MV-4-11 (cell line): ENCODE measurements around the gene CFAP58.

Experiments
- DNase-seq: peaks from one replicate; lab custom pipeline; 2025; lab: John Stamatoyannopoulos, UW

Gene CFAP58, protein sequence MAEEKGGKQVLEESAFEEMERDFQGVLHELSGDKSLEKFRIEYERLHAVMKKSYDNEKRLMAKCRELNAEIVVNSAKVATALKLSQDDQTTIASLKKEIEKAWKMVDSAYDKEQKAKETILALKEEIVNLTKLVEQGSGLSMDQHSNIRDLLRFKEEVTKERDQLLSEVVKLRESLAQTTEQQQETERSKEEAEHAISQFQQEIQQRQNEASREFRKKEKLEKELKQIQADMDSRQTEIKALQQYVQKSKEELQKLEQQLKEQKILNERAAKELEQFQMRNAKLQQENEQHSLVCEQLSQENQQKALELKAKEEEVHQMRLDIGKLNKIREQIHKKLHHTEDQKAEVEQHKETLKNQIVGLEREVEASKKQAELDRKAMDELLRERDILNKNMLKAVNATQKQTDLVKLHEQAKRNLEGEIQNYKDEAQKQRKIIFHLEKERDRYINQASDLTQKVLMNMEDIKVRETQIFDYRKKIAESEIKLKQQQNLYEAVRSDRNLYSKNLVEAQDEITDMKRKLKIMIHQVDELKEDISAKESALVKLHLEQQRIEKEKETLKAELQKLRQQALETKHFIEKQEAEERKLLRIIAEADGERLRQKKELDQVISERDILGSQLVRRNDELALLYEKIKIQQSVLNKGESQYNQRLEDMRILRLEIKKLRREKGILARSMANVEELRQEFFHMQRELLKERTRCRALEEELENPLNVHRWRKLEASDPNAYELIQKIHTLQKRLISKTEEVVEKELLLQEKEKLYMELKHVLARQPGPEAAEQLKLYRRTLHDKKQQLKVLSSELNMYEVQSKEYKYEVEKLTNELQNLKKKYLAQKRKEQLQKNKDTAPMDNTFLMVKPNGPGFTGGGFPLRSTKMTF

DNA sequence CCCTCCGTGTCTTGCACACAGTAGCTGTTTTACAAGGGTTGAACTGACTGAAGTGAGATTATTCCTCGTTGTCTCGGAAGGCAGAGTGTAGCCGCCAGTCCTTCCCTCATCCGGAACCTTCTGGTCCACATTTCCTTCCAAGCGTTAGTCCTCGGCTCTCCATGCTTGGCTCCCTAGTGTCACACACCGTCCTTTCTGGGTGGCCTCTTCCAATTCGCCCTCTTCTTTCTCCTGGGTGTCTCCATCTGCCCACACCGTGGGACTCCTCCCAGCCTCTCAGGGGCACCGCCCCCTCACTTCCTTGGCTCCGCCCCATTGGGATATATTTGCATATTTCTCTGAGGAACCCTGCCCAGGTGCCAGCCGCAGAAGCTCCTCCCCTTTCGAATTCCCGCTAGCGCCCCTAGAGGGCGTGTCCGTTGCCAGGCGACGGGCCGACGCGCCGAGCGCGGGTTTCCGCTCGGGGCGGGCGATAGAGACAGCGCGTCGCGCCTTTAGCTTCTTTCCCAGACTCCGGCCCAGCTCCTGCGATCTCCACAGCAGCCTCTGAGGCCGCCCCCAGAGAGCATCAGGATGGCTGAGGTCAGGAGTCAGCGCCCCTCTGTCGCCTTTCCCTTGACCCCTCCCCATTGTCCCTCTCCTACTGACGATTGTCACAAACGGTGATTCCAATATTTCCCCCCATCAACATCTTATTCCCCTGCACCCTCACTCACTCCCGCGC lies at the start of gene CFAP58:
Gene CFAP58 (plus strand): TSS at position 509 of the 724 bp plus-strand sequence. CDS start 65 bp downstream, at position 574.
- DNase-seq = peak; percentile 78

GRCh38 chr10:104304356-104304745 lies 49.3 kb upstream of the CFAP58 start:
- no peak for DNase-seq

GRCh38 chr10:104304927-104305326 lies 48.7 kb upstream of the CFAP58 start:
- no peak for DNase-seq

- no peak for DNase-seq
These were observed 46.7 kb upstream of the CFAP58 start for GRCh38 chr10:104306897-104307296.

DNA sequence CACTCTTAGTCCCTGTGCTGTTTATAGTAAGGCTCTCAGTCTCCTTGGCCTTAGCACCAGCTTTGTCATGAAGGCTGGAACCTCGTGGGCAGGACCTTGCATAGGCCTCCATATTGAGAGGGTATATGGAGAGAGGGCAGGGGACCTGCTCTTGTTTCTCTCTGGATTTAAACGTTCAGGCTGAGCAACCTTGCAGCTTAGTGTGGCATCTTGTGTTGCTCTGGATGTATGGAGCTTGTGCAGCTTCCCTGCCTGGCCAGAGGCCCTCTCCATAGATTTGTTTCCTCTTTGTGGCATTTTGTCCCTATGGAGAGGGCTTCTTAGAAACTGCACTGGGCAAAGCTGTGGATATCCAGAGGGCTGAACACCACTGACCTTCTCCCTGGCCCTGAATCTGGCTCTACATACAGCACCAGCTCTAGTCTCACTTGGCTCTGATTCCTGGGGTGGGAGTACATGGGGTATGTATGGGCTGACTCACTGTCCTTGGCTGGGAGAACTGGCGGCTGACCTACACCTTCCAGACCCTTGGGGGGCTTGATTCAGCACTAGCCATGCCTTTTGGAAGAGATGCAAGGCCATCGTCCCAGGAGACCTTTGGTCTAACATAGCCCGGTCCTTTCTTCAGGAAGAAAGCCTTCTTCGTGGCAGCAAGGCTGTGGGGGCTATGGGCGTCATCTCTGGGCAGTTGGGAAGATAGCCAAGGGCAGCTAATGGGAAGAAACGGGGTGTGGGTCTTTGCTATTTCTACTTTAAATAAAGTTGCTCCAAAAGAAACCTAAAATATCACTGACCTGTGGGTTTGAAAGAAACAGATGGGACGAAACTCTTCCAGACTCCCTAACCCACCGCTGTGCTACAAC lies 45.8 kb upstream of the CFAP58 start:
- no peak for DNase-seq

DNA sequence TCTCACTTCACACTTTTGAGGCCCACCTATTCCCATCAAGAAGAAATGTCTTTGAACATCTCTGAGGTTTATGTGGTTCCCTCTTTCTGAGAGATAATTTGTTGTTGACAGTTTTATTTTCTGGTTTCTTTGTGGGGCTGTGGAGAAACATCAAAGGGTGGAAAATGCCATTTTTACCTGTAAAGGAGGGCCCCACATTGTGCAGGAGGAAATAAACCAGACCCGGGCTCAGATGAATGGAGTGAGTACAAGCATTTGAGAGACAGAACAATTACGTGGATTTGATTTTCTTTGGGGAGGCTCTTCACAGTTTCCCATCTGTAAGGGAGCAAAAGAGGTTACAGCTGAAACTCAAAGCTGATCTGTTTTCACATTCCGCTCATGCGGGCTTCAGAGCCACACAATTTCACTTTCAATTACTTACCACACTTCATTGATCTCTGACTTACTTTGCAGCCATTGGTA lies 45.2 kb upstream of the CFAP58 start:
- no peak for DNase-seq

DNA sequence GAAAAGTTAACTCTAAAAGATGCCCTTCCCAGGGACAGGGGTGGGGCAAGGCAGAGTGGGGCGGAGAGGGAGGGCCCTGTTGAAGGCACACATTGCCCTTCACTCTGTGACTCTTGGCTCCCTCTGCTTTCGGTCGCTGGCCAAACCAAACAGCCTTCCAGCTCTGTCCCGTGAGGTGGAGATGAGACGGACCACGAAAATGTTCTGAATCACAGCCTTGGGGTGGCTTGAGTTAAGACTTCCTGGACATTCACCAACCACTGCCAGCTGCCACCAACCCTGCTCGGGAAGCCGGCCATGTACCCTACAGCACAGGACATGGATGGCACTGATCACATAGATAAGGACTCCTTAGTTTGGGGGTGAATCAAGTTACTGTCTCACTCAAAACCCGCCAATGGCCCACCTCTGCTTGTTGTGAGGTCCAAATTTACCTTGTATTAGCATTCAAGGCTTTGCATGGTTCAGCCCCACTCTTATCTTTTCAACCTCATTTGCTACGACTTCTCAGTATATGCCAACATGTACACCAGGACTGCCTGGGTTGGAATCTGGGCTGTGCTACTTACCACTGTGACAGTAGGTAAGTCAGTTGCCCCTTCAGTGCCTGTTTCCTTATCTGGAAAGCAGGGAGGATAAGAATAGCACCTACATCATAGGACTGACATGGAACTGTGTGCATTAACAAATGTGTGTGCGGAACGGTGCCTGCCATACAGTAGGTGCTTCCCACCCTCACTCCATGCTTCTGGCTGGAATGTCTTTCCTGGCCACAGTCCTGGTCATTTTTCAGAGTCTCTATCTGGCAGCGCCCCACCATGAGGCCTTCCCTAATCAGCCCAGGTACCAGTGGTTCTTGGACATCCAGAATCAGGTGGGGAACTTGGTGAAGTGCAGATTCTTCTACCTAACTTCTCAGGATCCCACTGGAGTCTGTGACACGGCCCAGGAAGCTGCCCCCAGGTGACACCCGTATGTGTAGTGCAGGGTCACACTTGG lies 43.4 kb upstream of the CFAP58 start:
- DNase-seq = no peak

DNA sequence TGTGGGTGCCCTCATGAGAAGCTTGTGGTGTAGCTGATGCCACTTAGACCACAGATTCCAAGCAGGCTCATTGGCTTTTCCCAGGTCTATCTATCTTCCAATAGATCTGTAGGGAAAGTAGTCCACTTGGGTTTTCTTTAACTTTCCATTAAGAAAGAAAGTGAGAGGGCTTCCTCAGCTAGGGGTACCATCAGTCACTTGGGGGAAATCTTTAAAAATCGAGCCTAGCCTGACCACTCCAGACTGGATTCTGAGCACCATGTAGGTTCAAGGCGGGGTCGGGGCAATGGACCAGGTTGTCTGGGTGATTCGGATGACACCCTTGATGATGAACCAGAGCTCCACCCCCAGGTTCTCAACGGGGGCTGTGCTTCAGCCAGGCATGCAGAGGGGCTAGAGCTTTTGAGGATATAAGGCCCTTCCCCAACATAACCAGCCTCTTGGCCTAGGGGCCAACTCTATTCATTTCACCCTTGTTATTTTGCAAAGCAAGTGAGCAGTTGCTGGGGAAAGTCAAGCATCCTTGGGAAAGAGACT lies 42.4 kb upstream of the CFAP58 start:
- no peak for DNase-seq

DNA sequence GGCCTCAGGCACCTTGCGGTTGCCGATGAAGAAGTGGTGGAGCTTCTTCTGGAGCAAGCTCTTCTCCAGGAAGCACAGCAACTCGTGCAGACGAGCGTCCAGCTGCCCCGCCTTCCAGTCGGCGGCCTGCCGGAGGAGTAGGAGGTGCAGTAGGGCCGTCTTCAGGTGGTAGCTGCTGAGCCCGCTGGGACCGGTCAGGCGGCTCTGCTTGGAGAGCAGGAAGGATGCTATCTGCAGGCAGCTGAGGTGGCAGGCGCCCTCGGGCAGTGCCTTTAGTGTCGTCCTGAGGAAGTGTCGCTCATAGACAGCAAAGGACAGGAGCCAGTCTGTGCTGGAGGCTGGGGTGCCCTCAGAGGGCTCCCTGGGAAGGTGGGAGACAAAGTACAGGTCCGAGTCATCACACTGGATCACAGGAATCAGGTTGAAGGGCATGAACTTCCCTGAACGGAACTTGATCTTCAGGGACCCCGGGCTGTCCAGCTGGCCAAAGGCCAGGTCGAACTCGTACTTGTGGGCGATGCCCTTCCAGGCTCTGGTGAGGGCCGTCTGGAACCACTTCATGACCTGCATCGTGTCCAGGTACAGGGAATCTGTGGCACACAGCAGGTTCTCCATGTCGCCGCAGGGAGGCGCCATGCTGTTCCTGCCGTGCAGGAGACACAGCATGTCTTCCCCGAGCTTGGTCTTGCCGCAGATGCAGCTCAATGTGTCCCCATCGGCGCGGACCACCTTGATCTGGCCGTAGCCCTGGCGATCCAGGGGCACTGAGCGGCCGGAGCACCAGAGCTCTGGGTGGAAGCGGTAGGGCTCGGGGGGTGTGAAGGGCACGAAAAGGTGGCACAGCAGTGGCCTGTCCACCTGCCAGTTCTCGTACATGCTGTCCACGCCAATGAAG lies 38.8 kb upstream of the CFAP58 start:
- DNase-seq = no peak

GRCh38 chr10:104315486-104315921 lies 38.1 kb upstream of the CFAP58 start:
- DNase-seq = no peak

DNA sequence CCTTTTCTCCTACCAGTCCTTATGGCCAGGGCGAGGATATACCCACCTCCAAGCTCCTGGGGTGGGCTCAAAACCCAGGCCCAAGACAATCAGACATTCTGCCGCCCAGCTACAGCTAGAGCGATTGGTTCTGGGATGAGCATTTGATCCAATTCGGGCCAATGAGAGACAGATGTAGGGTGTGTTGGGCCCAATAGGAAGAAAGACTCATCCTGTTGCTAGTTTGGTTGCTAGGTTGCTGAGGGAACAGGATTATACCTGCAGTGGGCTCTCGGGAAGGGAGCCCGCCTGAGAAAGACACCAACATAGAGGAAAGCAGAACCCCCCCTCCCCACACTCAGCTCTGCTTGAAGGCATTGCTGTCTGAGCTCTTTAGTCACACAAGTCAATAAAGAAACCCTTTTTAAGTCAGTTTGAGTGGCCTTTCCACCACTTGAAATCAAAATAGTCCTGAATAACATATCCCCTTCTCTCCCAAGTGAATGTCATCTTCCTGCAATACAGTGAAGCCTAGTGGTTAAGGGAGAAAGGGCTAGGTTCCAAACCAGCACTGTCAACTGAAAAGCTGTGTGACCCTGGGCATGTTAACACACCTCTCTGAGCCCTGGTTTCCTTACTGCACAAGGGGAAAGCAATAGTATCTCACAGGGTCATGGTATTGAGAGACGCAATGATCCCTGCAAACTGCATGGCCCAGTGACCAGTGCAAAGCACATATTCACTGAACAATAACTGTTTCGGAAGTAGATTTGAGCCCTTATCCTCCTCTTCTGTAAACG lies 37.1 kb upstream of the CFAP58 start:
- no peak for DNase-seq

DNA sequence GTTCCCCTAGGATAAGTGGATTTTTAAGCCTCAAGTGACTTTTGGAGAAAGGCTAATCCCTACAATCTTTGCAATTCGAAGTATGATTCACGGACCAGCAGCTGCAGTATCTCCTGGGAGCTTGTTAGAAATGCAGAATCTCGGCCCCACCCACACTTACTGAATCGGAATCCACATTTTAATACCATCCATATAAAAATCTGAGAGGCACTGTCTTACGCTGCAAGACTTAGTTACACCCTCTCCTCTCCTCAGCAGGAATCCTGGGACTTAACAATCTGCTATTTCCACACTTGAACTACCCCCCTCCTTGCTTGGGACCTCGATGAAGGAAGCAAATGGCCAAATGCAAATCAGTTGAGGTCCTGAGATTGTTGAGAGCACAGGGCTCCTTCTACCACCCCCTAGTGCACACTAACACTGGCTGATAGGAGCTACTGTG lies 36.3 kb upstream of the CFAP58 start:
- DNase-seq = no peak

- DNase-seq = no peak
These were observed 35.8 kb upstream of the CFAP58 start for GRCh38 chr10:104317726-104318299.

DNA sequence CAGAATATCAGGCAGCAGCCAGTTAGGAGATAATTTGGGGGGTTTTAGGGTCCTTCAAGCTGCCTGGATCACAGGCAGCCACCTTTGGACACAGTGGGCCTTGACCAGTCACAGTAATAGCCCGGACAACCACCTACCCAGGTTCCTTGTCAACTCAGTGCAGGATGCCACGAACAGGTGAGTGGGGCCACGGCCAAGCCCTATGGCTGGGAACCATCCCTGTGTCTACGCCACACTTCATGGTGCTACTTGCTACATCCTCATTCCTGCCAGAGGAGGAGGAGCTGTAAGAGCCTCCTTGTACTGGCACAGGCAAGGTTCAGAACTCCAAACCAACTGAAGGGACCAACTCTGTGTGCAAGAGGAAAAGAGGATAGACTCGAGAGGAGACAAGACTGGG lies 35.3 kb upstream of the CFAP58 start:
- no peak for DNase-seq

DNA sequence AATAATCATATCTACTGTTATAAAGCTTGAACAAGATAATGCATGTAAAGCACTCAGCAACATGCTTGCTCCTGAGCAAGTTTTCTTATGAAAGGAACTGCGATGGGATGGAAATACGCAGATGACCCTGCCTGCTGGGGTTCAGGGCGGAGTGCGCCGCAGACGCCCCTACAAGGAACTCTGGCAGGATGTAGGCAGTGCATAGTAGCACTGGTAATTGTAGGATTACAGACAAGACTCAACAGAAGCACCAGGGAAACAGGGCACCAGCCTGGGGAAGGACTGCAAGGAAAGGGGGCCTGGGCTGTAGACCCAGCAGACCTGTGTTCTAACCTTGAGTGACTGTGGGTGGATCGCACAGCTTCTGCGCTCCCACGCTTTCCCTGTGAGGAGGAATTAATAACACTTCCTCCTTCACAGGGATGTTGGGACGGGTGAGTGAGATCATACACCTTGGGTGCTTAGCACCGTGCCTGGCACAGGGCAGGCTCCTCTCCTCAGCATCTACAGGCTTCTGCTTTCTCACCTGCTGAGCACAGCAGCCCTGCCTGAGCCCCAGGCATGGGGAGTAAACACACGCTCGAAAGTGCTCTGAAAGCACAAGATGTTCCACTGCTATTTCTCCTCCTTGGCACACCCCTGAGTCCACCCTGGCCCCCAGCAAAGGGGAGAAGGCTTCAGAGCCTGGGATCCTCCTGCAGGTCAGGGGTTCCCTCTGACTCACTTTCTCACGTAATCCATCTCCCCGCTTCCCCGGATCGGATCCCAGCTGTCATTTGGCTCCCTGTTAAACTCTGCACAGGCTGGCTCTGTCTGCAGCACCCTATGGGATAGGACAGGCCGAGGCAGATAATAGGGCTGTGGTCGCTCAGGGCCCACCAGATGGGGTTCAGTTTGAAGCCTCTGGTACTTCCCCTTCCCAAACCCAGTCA lies 34.6 kb upstream of the CFAP58 start:
- DNase-seq = no peak

GRCh38 chr10:104321226-104321625 lies 32.4 kb upstream of the CFAP58 start:
- no peak for DNase-seq
